ENCODE data around the gene PEBP1.

- no peak for TF ChIP-seq EZH2 (IDR thresholded peaks at IDR 0.05; ENCODE audit: low read depth)
- TF ChIP-seq, protein P1, sequence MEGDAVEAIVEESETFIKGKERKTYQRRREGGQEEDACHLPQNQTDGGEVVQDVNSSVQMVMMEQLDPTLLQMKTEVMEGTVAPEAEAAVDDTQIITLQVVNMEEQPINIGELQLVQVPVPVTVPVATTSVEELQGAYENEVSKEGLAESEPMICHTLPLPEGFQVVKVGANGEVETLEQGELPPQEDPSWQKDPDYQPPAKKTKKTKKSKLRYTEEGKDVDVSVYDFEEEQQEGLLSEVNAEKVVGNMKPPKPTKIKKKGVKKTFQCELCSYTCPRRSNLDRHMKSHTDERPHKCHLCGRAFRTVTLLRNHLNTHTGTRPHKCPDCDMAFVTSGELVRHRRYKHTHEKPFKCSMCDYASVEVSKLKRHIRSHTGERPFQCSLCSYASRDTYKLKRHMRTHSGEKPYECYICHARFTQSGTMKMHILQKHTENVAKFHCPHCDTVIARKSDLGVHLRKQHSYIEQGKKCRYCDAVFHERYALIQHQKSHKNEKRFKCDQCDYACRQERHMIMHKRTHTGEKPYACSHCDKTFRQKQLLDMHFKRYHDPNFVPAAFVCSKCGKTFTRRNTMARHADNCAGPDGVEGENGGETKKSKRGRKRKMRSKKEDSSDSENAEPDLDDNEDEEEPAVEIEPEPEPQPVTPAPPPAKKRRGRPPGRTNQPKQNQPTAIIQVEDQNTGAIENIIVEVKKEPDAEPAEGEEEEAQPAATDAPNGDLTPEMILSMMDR (conservative IDR thresholded peaks at IDR 0.05): peak; percentile 67
Observed at GRCh38 chr12:118120579-118121363, 15.2 kb upstream of the PEBP1 start.

All from PC-9 (cell line).